ENCODE data around the gene ATP6V0B.

The ATP6V0B gene
- total RNA-seq = 33.1 to 66.5 reads per million in 2 donors

- DNase-seq = peak; percentile 95
Measured at GRCh38 chr1:43974443-43975248, at the start of gene ATP6V0B. Gene ATP6V0B (plus strand): TSS chr1:43974960. CDS start chr1:43975041, 81 bp downstream.

GRCh38 chr1:43925846-43926245 is 48.9 kb upstream of the ATP6V0B start:
- DNase-seq = no peak

GRCh38 chr1:43930168-43930948 is 44.4 kb upstream of the ATP6V0B start:
- no peak for DNase-seq

GRCh38 chr1:43930949-43931275 is 43.8 kb upstream of the ATP6V0B start:
- no peak for DNase-seq

- DNase-seq = no peak
Measured at GRCh38 chr1:43931711-43932660, 42.8 kb upstream of the ATP6V0B start.

- no peak for DNase-seq
Measured at GRCh38 chr1:43932786-43933385, 41.9 kb upstream of the ATP6V0B start.

DNA sequence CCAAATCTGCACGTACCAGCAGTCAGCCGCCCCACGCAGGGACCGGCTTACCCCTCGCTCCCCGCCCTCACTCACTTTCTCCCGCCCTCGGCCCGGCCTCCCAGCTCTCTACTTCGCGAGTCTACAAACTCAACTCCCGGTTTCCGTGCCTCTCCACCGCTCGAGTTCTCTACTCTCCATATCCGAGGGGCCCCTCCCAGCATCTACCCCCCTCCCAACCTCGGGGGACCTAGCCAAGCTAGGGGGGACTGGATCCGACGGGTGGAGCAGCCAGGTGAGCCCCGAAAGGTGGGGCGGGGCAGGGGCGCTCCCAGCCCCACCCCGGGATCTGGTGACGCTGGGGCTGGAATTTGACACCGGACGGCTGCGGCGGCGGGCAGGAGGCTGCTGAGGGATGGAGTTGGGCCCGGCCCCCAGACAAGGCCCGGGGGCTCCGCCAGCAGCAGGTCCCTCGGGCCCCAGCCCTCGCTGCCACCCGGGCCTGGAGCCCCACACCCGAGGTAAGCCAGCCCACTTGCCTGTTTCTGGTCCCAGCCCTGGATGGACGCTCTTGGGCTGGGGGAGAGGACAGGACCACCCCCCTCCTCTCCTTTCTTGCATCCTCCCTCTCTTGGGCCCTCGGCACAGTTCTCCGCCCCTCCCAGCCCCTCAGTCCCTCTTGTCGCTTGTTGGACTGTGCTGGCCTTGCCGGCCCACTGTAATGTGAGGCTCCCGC is 41.2 kb upstream of the ATP6V0B start, which contains the start of gene ARTN:
TSS of gene ARTN (plus strand) at position 416 of the 715 bp plus-strand sequence. CDS start 1,856 bp downstream, outside the sequence.
- DNase-seq = no peak

DNA sequence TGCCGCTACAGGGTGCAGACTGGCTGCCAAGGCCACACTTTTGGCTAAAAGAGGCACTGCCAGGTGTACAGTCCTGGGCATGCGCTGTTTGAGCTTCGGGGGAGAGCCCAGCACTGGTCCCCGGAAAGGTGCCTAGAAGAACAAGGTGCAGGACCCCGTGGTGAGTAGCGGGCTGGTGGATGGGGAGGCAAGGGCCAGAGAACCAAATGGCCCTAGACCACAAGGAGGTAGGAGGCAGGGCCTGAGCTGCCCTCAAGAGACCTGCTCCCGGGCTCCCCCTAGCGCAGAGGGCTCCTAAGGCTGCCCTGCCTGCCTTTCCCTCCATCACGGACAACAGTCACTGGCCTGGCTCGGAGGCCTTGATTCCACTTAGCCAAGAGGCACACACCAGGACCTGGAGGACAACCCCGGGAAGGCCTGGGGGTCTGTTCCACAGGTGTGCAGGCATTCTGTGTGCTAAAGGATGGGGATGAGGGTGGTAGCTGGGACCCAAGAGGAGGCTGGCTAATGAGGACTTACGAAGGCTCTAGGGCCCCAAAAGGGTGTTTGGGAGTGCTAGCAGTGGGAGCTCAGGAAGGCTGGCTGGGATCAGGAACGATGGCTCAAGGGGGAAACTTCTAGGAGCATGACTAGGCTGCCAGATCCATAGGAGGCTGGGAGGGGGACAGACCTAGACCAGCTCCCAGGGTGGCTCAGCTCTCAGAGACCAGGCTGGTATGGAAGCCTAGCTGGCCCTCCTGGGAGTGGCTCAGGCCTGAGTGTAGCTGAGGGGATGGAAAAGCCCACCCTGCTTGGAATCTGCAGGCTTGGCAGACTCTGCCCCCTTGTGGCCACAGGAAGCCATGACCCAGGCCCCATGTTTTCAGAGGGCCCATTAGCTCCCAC is 40.4 kb upstream of the ATP6V0B start:
- DNase-seq = peak; percentile 37

- no peak for DNase-seq
Measured at GRCh38 chr1:43934986-43935324, 39.8 kb upstream of the ATP6V0B start.

- DNase-seq = no peak
Measured at GRCh38 chr1:43935711-43936427, 38.9 kb upstream of the ATP6V0B start.

DNA sequence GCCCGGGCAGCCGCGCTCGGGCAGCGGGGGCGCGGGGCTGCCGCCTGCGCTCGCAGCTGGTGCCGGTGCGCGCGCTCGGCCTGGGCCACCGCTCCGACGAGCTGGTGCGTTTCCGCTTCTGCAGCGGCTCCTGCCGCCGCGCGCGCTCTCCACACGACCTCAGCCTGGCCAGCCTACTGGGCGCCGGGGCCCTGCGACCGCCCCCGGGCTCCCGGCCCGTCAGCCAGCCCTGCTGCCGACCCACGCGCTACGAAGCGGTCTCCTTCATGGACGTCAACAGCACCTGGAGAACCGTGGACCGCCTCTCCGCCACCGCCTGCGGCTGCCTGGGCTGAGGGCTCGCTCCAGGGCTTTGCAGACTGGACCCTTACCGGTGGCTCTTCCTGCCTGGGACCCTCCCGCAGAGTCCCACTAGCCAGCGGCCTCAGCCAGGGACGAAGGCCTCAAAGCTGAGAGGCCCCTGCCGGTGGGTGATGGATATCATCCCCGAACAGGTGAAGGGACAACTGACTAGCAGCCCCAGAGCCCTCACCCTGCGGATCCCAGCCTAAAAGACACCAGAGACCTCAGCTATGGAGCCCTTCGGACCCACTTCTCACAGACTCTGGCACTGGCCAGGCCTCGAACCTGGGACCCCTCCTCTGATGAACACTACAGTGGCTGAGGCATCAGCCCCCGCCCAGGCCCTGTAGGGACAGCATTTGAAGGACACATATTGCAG is 38.2 kb upstream of the ATP6V0B start:
- no peak for DNase-seq

GRCh38 chr1:43937179-43937865 is 37.4 kb upstream of the ATP6V0B start:
- DNase-seq = no peak

DNA sequence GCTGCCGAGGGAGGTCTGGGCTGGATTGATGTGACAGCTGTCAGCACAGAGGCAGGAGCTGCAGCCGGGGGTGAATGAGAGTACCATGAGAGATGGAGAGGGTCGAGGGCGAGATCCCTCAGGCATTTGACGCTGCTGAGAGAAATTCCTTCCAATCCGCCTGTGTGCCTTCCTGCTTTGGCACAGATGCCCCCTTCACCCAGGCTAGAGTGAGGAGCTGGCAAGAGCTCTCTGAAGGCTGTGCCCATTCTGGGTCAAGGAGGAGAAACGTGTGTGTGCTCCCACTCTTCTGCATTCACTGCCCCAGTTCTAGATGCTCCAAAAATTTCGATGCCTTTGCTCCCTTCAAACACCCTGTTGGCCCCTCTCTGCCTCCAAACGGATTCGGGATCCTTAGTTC is 36.4 kb upstream of the ATP6V0B start:
- DNase-seq = no peak

DNA sequence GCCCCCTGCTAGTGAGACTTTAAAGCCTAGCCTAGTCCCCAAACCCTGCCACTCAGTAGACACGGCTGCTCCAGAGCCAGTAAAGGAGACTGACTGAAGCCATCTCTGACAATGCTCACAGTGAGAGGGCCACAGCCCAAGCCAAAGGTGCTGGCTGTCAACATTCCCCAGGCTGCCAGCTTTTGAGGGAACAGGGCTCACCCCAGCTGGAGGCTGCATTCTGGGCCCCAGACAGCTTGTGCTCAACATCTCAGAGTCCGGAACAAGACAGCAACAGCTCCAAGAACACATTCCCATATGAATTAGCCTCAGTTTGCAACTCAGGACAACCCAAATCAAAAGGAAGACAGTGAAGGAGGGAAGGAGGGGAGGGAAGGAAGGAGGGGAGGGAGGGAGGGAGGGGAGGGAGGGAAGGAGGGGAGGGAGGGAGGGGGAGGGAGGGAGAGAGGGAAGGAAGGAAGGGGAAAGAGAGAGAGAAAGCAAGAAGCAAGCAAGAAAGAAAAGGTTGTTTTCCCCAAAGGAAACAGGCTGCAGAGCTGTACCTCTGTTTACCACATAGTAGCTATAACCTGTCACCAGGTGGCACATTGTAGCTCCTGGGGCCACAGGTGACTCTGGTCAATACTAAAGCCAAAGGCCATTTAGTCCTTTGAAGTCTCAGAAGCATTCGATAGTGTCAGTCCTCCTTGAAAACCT is 35.7 kb upstream of the ATP6V0B start:
- DNase-seq = no peak

DNA sequence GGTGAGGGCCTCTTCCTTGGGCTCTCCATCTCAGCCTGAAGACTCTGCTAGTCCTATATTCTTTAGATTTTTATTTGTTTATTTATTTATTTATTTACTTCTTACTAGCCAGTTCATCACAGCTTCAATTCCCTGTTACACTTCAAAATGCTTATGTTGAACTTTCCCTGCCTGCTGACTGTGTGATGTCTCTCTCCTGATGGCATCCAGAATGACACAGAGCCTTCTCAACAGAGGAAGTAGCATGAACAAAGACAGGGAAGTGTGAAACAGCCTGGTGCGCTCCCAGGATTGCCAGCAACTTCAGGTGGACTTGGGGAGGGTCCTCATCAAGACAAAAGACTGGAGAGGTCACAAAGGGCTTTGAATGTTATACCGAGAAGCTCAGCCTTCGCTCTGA is 32.3 kb upstream of the ATP6V0B start:
- no peak for DNase-seq

DNA sequence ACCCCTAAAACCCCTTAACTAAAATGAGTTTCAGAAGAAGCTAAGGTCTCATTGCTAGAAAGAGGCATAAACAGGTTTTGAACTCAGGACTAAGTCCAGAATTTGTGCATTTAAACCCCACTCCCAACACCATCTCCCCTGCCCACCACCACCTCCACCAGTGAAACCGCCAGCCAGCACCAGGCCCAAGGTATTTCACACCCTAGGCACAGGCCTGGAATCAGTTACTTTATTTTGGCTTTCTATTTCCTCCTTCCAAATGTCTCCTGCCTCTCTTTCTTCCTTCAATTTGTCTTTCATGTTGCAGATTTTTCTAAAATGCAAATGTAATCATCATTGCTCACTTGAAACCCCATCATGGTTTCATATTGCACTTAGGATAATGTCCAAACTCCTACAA is 29.9 kb upstream of the ATP6V0B start:
- no peak for DNase-seq

DNA sequence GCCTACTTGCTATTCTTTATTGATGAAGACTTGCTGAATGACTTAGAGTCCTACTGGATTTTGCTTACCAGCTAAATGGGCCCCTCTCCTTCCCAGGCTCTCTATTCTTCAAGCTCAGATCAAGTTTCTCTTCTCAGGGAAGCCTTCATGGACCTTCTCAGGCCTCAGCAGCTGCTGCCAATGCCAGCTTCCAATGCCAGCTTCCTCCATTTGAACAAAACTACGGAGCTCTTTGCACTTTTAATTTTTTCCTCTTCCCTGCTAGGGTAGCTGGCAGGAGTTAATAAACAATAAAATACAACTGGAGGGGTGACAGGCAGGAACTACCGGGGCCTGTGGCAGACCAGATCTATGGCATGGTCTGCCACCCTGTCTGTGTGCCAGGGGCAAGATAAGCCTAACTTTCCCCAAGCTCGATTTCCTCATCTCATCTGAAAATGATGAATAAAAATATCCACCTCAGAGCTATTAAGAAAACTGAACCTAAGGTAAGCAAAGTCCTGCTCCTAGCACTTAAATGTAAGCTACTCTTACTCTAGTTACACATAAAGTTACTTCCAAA is 29.0 kb upstream of the ATP6V0B start:
- DNase-seq = no peak
